Trophoblast cell (in vitro differentiated cells and primary cell): ENCODE data around the gene DENND2C.

Experiments used
- DNase-seq, 2 donors: peaks; one replicate each; pipeline ENCODE4 v3.0.0-alpha.2; 2016
- H2AFZ ChIP-seq: 2 replicates; pipeline ENCODE4 v1.6.1; 2013; ENCODE audit warnings: low read length, moderate library complexity, mild to moderate bottlenecking; ENCODE audit not compliant: insufficient read depth, poor library complexity
- H2AK5ac ChIP-seq: 2 replicates; pipeline ENCODE4 v1.6.1; 2013; ENCODE audit warnings: mild to moderate bottlenecking, low read length
- H2BK120ac ChIP-seq: 2 replicates; pipeline ENCODE4 v1.6.1; 2013; ENCODE audit warnings: low read length, mild to moderate bottlenecking, moderate library complexity; ENCODE audit not compliant: insufficient read depth, poor library complexity
- H2BK12ac ChIP-seq: 2 replicates; pipeline ENCODE4 v1.6.1; 2013; ENCODE audit warnings: mild to moderate bottlenecking, low read length, moderate library complexity
- H2BK5ac ChIP-seq: 2 replicates; pipeline ENCODE4 v1.6.1; 2013; ENCODE audit warnings: low read length, low read depth, moderate library complexity, mild to moderate bottlenecking; ENCODE audit not compliant: poor library complexity
- H3K14ac ChIP-seq: 2 replicates; pipeline ENCODE4 v1.6.1; 2013; ENCODE audit warnings: mild to moderate bottlenecking, low read length
- H3K18ac ChIP-seq: 2 replicates; pipeline ENCODE4 v1.6.1; 2013; ENCODE audit warnings: mild to moderate bottlenecking, low read length
- H3K23ac ChIP-seq: 2 replicates; pipeline ENCODE4 v1.6.1; 2013; ENCODE audit warnings: low read length
- H3K27ac ChIP-seq: 2 replicates; pipeline ENCODE4 v1.5.1; 2013; ENCODE audit warnings: low read depth, mild to moderate bottlenecking, inconsistent platforms, low read length, moderate library complexity
- H3K27me3 ChIP-seq: 2 replicates; pipeline ENCODE4 v1.6.1; 2013; ENCODE audit warnings: inconsistent platforms, mild to moderate bottlenecking, low read length, moderate library complexity; ENCODE audit not compliant: insufficient read depth
- H3K36me3 ChIP-seq, 2 experiments: 1 replicate in 1 of 2; 2 replicates in 1 of 2; pipeline ENCODE4 v1.6.1; 2013; ENCODE audit warnings: low read length in 2 of 2, mild to moderate bottlenecking in 2 of 2, moderate library complexity in 1 of 2; ENCODE audit not compliant: insufficient read depth in 2 of 2, control insufficient read depth in 1 of 2
- H3K4ac ChIP-seq: 2 replicates; pipeline ENCODE4 v1.6.1; 2013; ENCODE audit warnings: low read depth, mild to moderate bottlenecking, low read length, moderate library complexity
- H3K4me1 ChIP-seq, 2 experiments: 1 replicate in 1 of 2; 2 replicates in 1 of 2; pipeline ENCODE4 v1.6.1; 2013; ENCODE audit warnings: low read length in 2 of 2, mild to moderate bottlenecking in 2 of 2, moderate library complexity in 1 of 2; ENCODE audit not compliant: insufficient read depth in 2 of 2, control insufficient read depth in 1 of 2
- H3K4me2 ChIP-seq: 2 replicates; pipeline ENCODE4 v1.6.1; 2013; ENCODE audit warnings: inconsistent platforms, mild to moderate bottlenecking, low read length, moderate library complexity
- H3K4me3 ChIP-seq: 2 replicates; pipeline ENCODE4 v1.5.1; 2013; ENCODE audit warnings: mild to moderate bottlenecking, low read depth, low read length, inconsistent platforms
- H3K79me1 ChIP-seq: one replicate; pipeline ENCODE4 v1.6.1; 2013; ENCODE audit warnings: low read length
- H3K79me2 ChIP-seq: 2 replicates; pipeline ENCODE4 v1.6.1; 2013; ENCODE audit warnings: low read length, mild to moderate bottlenecking; ENCODE audit not compliant: control insufficient read depth, insufficient read depth, poor library complexity
- H3K9ac ChIP-seq: 2 replicates; pipeline ENCODE4 v1.6.1; 2013; ENCODE audit warnings: mild to moderate bottlenecking, low read length
- H3K9me3 ChIP-seq: 2 replicates; pipeline ENCODE4 v1.6.1; 2013; ENCODE audit warnings: low read depth, mild to moderate bottlenecking, control low read depth, inconsistent platforms, low read length; ENCODE audit not compliant: insufficient read depth
- H4K12ac ChIP-seq: 2 replicates; pipeline ENCODE4 v1.6.1; 2013; ENCODE audit warnings: low read depth, mild to moderate bottlenecking, low read length, moderate library complexity
- H4K8ac ChIP-seq: 2 replicates; pipeline ENCODE4 v1.6.1; 2013; ENCODE audit warnings: low read depth, mild to moderate bottlenecking, low read length, moderate library complexity
- H4K91ac ChIP-seq: one replicate; pipeline ENCODE4 v1.6.1; 2013; ENCODE audit warnings: low read depth, mild to moderate bottlenecking, low read length, moderate library complexity
- WGBS: extraction: QIAGEN DNeasy Blood & Tissue Kit; methylation state at CpG from one replicate; pipeline ENCODE4 v1.1.7; 2013; ENCODE audit warnings: missing lambda C conversion rate; ENCODE audit not compliant: insufficient read length, insufficient coverage; ENCODE audit errors: extremely low coverage; 5-methylcytosine and 5-hydroxymethylcytosine counted together

Gene DENND2C

DNA sequence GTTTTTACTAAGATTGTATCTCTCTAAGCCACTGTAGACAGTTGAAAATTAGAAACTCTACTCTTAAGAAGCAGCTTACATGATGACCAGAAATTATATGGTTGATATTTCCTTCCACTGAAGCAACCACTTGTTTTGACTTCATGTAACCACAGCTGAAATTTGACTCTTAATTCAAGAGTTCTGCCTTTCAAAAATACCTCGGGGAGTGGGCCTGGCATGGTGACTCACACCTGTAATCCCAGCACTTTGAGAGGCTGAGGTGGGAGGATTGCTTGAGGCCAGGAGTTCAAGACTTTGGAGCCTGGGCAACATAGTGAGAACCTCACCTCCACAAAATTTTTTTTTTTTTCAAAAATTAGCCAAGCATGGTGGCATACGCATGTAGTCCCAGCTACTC lies 21.2 kb upstream of the DENND2C start:
- H4K91ac ChIP-seq = no peak overlapping the region
- no CpG with 5 or more reads among the region's 2 CpGs for WGBS
- no peak overlapping the region for H2AFZ ChIP-seq
- no peak overlapping the region for H2BK120ac ChIP-seq
- no peak overlapping the region for H2BK12ac ChIP-seq
- H3K27ac ChIP-seq = no peak overlapping the region
- no peaks in the 10 kb centered on the region for H3K4me1 ChIP-seq
- H3K9ac ChIP-seq = no peak overlapping the region
- H3K4me3 ChIP-seq = no peak overlapping the region
- no peak for DNase-seq
- no peaks in the 10 kb centered on the region for H3K36me3 ChIP-seq
- no peak overlapping the region for H3K4ac ChIP-seq
- no peaks in the 10 kb centered on the region for H3K27me3 ChIP-seq
- no peak overlapping the region for H4K8ac ChIP-seq
- no peaks in the 10 kb centered on the region for H3K79me2 ChIP-seq
- H2BK5ac ChIP-seq = no peak overlapping the region
- no peak overlapping the region for H2AK5ac ChIP-seq
- no peaks in the 10 kb centered on the region for H3K9me3 ChIP-seq
- no peaks in the 10 kb centered on the region for H3K79me1 ChIP-seq
- no peak overlapping the region for H3K18ac ChIP-seq
- H3K23ac ChIP-seq = no peak overlapping the region
- H3K4me2 ChIP-seq = no peak overlapping the region
- H3K14ac ChIP-seq = no peak overlapping the region
- H4K12ac ChIP-seq = no peak overlapping the region

DNA sequence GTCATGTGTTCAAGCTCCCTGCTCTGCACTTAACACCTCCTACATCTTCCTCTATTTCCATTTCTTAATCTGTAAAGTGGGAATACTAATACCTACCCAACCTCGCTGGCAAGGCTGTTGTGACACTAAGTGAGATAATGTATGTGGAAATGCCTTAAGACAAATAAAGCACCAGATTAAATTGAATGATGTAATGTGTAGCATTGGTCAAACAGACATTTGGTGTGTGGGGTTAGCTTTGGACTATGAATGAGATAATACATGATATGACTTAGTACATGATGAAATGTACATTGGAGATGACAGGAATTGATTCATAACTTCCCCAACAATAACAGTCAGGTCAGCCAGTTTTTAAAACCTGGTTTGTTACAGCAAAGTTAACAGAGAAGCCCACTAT lies 20.3 kb upstream of the DENND2C start:
- Histone ChIP-seq H3K14ac (no peak overlapping the region), H3K79me1 (no peaks in the 10 kb centered on the region), H2AFZ (no peak overlapping the region), H4K91ac (no peak overlapping the region), H3K9ac (no peak overlapping the region), H3K27ac (no peak overlapping the region), H3K4me3 (no peak overlapping the region), H4K8ac (no peak overlapping the region), H3K4me1 (no peaks in the 10 kb centered on the region), H3K4me2 (no peak overlapping the region), H2BK12ac (no peak overlapping the region), H4K12ac (no peak overlapping the region), H3K4ac (no peak overlapping the region), H3K18ac (no peak overlapping the region), H3K9me3 (no peaks in the 10 kb centered on the region), H2BK120ac (no peak overlapping the region), H3K79me2 (no peaks in the 10 kb centered on the region), H3K27me3 (no peaks in the 10 kb centered on the region), H3K36me3 (no peaks in the 10 kb centered on the region), H2BK5ac (no peak overlapping the region), H3K23ac (no peak overlapping the region), H2AK5ac (no peak overlapping the region)
- WGBS = no CpG with 5 or more reads among the region's 1 CpG
- no peak for DNase-seq

DNA sequence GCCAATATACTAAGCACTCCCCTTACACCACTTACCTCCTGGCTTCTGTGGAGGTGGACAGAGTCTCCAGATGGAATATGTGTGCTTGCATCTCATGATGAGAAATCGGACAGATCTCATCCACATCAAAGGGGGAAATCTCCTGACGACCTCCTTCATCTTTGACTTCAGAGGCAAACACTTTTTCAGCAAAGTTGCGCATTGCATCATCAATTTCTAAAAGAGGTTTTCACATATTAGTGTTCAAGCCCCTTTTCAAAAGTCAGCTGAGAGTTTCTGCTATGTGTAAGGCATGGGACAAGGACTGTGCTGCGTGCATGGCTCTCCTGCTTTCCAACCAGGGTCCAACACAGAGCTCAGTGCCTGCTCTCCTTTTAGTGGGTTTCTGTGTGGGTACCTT lies 18.7 kb upstream of the DENND2C start:
- H3K4me3 ChIP-seq = no peak overlapping the region
- no peak overlapping the region for H4K8ac ChIP-seq
- H3K79me1 ChIP-seq = no peaks in the 10 kb centered on the region
- H3K27ac ChIP-seq = no peak overlapping the region
- no CpG with 5 or more reads among the region's 4 CpGs for WGBS
- H2AK5ac ChIP-seq = no peak overlapping the region
- H3K9me3 ChIP-seq = no peaks in the 10 kb centered on the region
- H3K9ac ChIP-seq = no peak overlapping the region
- no peak overlapping the region for H3K14ac ChIP-seq
- H2AFZ ChIP-seq = no peak overlapping the region
- H2BK120ac ChIP-seq = no peak overlapping the region
- no peak overlapping the region for H3K4me2 ChIP-seq
- H4K12ac ChIP-seq = no peak overlapping the region
- H4K91ac ChIP-seq = no peak overlapping the region
- H3K4ac ChIP-seq = no peak overlapping the region
- H2BK5ac ChIP-seq = no peak overlapping the region
- H3K27me3 ChIP-seq = no peaks in the 10 kb centered on the region
- no peak for DNase-seq
- no peaks in the 10 kb centered on the region for H3K79me2 ChIP-seq
- no peak overlapping the region for H2BK12ac ChIP-seq
- H3K23ac ChIP-seq = no peak overlapping the region
- no peaks in the 10 kb centered on the region for H3K4me1 ChIP-seq
- H3K36me3 ChIP-seq = no peaks in the 10 kb centered on the region
- H3K18ac ChIP-seq = no peak overlapping the region

DNA sequence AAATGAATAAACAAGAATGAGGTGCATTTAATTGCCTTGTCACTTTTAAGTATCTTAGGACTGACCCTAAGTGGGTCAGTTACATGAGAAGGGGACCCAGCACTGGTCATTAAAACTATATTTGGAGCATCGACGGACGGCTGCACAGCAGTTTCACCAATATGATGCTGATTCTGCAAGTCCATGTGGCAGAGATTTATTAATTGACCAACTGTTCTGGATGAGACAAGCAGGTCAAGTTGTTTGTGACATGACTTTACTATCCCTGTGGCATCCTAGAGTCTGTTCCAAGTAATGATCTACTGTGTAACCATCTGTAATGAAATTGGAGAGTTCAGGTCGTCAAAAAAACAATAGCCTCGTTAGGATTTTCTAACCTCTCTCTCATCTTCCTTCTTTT lies 16.0 kb upstream of the DENND2C start:
- Histone ChIP-seq H3K36me3 (no peaks in the 10 kb centered on the region), H3K27ac (no peak overlapping the region), H3K18ac (no peak overlapping the region), H3K79me2 (no peaks in the 10 kb centered on the region), H3K23ac (no peak overlapping the region), H4K8ac (no peak overlapping the region), H4K91ac (no peak overlapping the region), H3K4me3 (no peak overlapping the region), H4K12ac (no peak overlapping the region), H2AFZ (no peak overlapping the region), H3K79me1 (no peaks in the 10 kb centered on the region), H3K4ac (no peak overlapping the region), H3K4me2 (no peak overlapping the region), H2BK12ac (no peak overlapping the region), H2BK5ac (no peak overlapping the region), H3K4me1 (no peaks in the 10 kb centered on the region), H2AK5ac (no peak overlapping the region), H3K14ac (no peak overlapping the region), H3K9me3 (no peaks in the 10 kb centered on the region), H3K27me3 (no peaks in the 10 kb centered on the region), H3K9ac (no peak overlapping the region), H2BK120ac (no peak overlapping the region)
- WGBS = no CpG with 5 or more reads among the region's 5 CpGs
- no peak for DNase-seq
